Progenitor cell of endocrine pancreas (in vitro differentiated cells): ENCODE results near the gene RALGAPA1. TPM values are rescaled to one million over a fixed set of nuclear protein-coding genes. Genes with fewer than 3 reads are reported as not detected.
A peak's percentile ranks its signal among the peaks of the same experiment; 100 is the strongest.
"Not testable (repeated sequence)": the region's sequence is repeated elsewhere in the genome, so short reads cannot be mapped to it uniquely, and the experiment has no call there.

Experiments used
- DNase-seq: peaks from one replicate; pipeline ENCODE4 v3.0.0; 2021; ENCODE audit warnings: low spot score; ENCODE audit not compliant: unreplicated experiment
- H3K27ac Mint-ChIP-seq: 2 replicates; pipeline ENCODE4 v1.8.0; 2021; ENCODE audit warnings: mild to moderate bottlenecking, moderate library complexity, mixed read lengths
- H3K27me3 Mint-ChIP-seq: 2 replicates; pipeline ENCODE4 v1.8.0; 2021; ENCODE audit warnings: mixed read lengths
- H3K36me3 Mint-ChIP-seq: 2 replicates; pipeline ENCODE4 v1.8.0; 2022; ENCODE audit warnings: mixed read lengths; ENCODE audit not compliant: insufficient read depth
- H3K4me1 Mint-ChIP-seq: 2 replicates; pipeline ENCODE4 v1.8.0; 2021; ENCODE audit warnings: low read depth, mixed read lengths
- H3K4me3 Mint-ChIP-seq: 2 replicates; pipeline ENCODE4 v1.8.0; 2021; ENCODE audit warnings: low read depth, mild to moderate bottlenecking, moderate library complexity, mixed read lengths
- H3K9me3 Mint-ChIP-seq: 2 replicates; pipeline ENCODE4 v1.8.0; 2021; ENCODE audit warnings: low read depth, mixed read lengths
- total RNA-seq: library from RNA; stranded (reverse); gene quantifications from 2 replicates; pipeline ENCODE4 v1.2.1, GENCODE V29; 2021
- TF ChIP-seq, protein P1 (sequence below): fragments of 200-600 bp; sonication (generic); IDR thresholded peaks from one replicate; pipeline ENCODE4 v1.5.0; 2021; ENCODE audit warnings: antibody characterized with exemption, mild to moderate bottlenecking; ENCODE audit not compliant: unreplicated experiment

Gene RALGAPA1
- total RNA-seq, 1 donor from 2014 or later = 58.7 TPM

DNA sequence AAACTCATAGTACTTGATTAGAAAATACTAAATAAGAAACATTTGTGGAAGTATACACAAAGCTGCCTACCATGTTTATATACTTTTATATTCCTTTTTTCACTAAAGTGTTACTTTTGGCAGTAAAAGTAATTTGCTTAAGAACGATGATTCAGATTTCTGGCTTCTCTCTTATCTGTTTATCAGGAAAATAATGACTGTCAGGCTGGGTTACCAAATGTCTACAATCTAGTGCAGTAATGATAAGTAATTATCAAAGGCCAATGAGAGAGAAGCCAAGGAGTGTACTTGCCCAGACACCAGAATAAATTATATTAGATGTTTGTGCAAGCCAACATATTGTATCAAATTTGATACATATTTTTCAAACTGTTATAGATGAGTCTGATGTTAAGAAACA lies 113.4 kb downstream of the RALGAPA1 start:
- TF ChIP-seq, protein P1, sequence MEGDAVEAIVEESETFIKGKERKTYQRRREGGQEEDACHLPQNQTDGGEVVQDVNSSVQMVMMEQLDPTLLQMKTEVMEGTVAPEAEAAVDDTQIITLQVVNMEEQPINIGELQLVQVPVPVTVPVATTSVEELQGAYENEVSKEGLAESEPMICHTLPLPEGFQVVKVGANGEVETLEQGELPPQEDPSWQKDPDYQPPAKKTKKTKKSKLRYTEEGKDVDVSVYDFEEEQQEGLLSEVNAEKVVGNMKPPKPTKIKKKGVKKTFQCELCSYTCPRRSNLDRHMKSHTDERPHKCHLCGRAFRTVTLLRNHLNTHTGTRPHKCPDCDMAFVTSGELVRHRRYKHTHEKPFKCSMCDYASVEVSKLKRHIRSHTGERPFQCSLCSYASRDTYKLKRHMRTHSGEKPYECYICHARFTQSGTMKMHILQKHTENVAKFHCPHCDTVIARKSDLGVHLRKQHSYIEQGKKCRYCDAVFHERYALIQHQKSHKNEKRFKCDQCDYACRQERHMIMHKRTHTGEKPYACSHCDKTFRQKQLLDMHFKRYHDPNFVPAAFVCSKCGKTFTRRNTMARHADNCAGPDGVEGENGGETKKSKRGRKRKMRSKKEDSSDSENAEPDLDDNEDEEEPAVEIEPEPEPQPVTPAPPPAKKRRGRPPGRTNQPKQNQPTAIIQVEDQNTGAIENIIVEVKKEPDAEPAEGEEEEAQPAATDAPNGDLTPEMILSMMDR = no peak

DNA sequence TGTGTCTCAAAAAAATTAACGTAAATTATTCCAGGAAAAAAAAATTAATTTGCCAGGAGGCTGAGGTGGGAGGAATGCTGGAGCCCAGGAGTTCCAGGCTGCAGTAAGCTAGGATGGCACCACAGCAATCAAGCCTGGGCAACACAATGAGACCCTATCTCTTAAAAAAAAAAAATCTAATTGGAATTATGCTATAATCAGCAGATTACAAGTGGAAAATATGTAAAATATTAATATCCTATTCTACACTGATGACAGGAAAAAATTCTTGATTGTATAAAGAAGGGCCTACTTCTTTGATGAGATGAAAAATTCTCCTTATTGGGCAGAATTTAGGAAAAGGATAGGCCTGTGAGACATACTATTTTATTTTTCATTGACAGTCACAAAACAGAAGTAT lies 114.0 kb downstream of the RALGAPA1 start:
- H3K4me3 Mint-ChIP-seq = no peak overlapping the region
- DNase-seq = no peak
- no peaks in the 10 kb centered on the region for H3K36me3 Mint-ChIP-seq
- no peak overlapping the region for H3K27ac Mint-ChIP-seq
- TF ChIP-seq, protein P1 = no peak
- peaks cover 3% of the 10 kb centered on the region for H3K4me1 Mint-ChIP-seq
- no peaks in the 10 kb centered on the region for H3K9me3 Mint-ChIP-seq
- no peaks in the 10 kb centered on the region for H3K27me3 Mint-ChIP-seq

More for the DNA sequence above, 113.4 kb downstream of the RALGAPA1 start:
- DNase-seq = no peak
- Mint-ChIP-seq H3K9me3 (no peaks in the 10 kb centered on the region), H3K27me3 (no peaks in the 10 kb centered on the region), H3K4me3 (no peak overlapping the region), H3K36me3 (no peaks in the 10 kb centered on the region), H3K4me1 (peaks cover 3% of the 10 kb centered on the region), H3K27ac (no peak overlapping the region)

DNA sequence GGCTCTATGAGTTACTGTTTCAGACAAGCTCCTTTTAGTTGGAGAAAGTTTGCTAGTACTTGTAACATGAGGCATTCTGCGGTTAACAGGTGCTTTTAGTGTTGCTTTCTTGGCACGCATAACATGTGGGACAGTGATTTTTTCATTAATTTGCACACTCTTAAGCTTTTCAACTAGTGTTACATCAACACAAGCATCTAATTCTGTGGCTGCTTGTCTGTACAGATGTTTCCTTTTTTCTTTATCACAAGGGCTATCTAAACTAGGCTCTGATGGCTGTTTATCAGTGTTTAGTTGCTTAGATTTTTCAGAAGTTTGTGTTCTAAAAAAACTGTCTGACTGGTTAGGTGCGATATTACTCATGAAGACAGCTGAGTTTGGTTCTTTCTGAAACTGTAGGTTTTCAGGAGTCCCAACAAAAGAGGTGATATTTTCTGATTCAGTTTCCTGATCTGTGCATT lies 120.1 kb downstream of the RALGAPA1 start:
- Mint-ChIP-seq H3K27me3 (no peaks in the 10 kb centered on the region), H3K4me3 (no peak overlapping the region), H3K4me1 (peaks cover 3% of the 10 kb centered on the region), H3K9me3 (no peaks in the 10 kb centered on the region), H3K27ac (no peak overlapping the region), H3K36me3 (peaks cover 1% of the 10 kb centered on the region)
- no peak for DNase-seq
- TF ChIP-seq, protein P1 = no peak

DNA sequence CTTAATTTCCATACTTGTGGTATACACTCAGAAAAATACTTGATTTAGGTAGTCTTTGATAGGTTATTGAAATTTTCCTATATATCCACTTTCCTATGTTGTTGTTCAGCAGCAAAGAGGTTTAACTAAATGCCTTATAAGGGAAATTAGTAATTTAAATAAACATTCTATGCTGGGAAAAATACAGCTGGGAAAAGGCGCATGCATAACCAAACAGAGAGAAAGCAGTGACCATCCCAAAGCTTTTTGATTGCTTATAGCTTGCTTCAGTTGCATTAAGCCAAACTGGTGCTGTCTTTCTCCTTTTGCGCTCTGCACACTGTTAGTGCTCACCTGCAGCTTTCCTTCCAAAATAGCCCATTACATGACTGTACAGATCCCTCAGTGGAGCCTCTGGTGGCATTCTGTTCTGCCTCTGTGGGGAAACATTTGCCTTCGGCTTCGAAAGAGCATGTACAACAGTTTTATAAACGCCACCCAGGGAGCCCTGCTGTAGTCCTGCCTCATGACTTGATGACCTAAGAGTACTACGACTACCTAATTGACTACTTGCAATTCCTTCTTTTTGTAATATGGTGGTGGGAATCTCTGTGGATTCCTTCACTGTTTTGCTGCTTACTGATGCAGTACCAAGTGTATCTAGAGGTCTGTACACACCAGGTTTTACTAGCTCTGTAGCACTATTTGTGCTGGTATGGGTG lies 120.8 kb downstream of the RALGAPA1 start:
- H3K27ac Mint-ChIP-seq = no peak overlapping the region
- H3K4me1 Mint-ChIP-seq = no peaks in the 10 kb centered on the region
- no peak overlapping the region for H3K4me3 Mint-ChIP-seq
- DNase-seq = no peak
- peaks cover 1% of the 10 kb centered on the region for H3K36me3 Mint-ChIP-seq
- no peaks in the 10 kb centered on the region for H3K27me3 Mint-ChIP-seq
- TF ChIP-seq, protein P1 = no peak
- no peaks in the 10 kb centered on the region for H3K9me3 Mint-ChIP-seq

DNA sequence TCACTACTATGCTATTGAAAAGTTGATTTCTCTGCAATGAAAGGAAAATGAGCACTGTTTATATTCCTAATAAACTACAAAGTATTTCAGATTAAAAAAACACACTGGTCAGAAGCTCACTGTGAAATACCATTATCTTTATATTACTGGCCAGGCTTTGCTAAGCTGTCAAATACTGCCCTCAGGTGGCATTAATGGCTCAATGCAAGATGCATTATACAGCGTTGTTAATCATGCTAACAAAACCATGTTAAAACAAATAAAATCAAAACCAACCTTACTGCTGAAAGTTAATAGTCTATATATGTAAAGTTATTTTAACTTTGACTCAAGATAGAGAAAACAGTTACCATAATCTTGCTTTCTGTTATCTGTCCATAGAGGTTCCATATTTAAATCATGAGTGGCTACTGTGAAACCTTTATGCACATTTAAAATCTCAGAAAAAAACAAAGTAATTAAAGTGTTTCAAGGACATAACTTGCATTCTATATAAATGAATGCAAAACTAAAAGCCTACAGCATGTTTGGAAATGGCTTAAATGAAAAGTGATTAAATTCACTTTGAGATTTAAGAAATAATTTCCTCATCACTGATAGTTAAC lies 121.7 kb downstream of the RALGAPA1 start:
- no peak for DNase-seq
- H3K4me1 Mint-ChIP-seq = no peaks in the 10 kb centered on the region
- TF ChIP-seq, protein P1 = peak; percentile 90
- H3K27me3 Mint-ChIP-seq = no peaks in the 10 kb centered on the region
- H3K4me3 Mint-ChIP-seq = no peak overlapping the region
- peaks cover 2% of the 10 kb centered on the region for H3K36me3 Mint-ChIP-seq
- H3K27ac Mint-ChIP-seq = no peak overlapping the region
- H3K9me3 Mint-ChIP-seq = no peaks in the 10 kb centered on the region

DNA sequence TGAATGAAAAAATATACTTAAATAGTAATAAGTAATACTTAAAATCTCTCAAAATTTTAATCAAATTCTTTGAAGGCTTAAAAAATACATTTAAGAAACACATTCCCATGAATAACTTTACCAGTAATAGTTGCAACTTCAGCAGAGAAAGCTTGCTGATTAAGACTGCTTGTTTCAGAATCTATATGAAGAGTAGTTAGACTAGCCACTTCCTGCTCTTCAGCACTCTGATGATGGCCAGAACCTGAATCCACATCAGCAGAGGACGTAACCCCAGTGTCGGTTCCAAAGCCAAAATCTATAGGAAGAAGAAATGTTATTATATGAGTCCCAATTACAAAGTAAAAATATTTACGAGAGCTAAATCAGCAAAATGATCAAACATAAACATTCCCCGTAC lies 125.4 kb downstream of the RALGAPA1 start:
- H3K27me3 Mint-ChIP-seq, H3K27ac Mint-ChIP-seq, H3K4me1 Mint-ChIP-seq, DNase-seq, H3K36me3 Mint-ChIP-seq, H3K9me3 Mint-ChIP-seq, H3K4me3 Mint-ChIP-seq: not testable (repeated sequence)
